Measurements from ENCODE around the gene SIDT2. TPM values are rescaled to one million over a fixed set of nuclear protein-coding genes. Genes with fewer than 3 reads are reported as not detected.
A peak's percentile ranks its signal among the peaks of the same experiment; 100 is the strongest.
"Not testable (repeated sequence)": the region's sequence is repeated elsewhere in the genome, so short reads cannot be mapped to it uniquely, and the experiment has no call there.

SIDT2 gene
- total RNA-seq, 1 donor from 2014 or later = 16.2 TPM

DNA sequence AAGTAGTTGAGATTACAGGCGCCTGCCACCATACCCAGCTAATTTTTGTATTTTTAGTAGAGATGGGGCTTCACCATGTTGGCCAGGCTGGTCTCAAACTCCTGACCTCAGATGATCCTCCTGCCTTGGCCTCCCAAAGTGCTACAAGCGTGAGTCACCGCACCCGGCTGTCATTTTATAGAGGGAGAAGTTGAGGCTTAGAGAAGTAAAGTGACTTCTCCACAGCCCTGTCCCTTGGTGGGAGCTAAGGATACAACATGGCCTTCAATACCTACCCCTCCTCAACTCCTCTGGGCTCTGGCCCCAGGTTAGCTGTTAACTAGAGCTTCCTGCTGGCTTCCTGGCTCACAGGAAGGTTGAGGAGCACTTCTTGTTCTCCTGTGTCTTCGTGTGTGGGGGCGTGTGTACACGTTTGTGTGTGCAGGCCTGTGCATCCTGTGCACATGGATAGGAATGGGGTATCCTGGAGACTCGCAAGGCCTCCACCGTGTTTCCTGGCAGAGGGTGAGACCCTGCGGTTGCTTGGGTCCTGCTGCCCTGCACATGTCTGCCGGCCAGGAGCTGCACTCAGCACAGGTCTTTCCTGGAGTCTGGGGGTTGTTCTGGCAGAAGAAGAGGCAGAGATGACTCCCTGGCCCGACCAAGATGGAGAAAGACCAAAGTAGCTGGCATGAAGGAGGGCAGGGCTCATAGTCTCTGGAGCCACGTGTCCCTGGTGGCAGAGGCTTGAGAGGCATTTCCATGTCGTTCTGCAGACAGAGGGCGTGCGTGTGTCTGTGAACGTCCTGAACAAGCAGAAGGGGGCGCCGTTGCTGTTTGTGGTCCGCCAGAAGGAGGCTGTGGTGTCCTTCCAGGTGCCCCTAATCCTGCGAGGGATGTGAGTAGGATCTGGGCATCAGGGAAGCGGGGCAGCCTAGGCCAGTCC is 2.4 kb downstream of the SIDT2 start:
- H3K27ac ChIP-seq (ENCODE audit: low read depth, low read length) = no peak overlapping the region
- H3K9ac ChIP-seq (ENCODE audit: low read depth in 1 of 3, low read length in 3 of 3) = peak overlapping the region in 1 of 3 donors; percentile 64
- H3K4me1 ChIP-seq (ENCODE audit: control insufficient read depth in 3 of 3, insufficient read depth in 3 of 3, low read length in 3 of 3) = peaks cover 27 to 36% (median 29%) of the 10 kb centered on the region in 3 donors
- no peaks in the 10 kb centered on the region for H3K27me3 ChIP-seq (ENCODE audit: control insufficient read depth in 3 of 3, insufficient read depth in 3 of 3, low read length in 3 of 3)
- H3K36me3 ChIP-seq (ENCODE audit: control insufficient read depth in 3 of 3, insufficient read depth in 3 of 3, low read length in 3 of 3) = peaks cover 24 to 28% (median 26%) of the 10 kb centered on the region in 3 donors
- H3K9me3 ChIP-seq (ENCODE audit: control insufficient read depth in 3 of 3, low read length in 3 of 3) = no peaks in the 10 kb centered on the region
- H3K4me3 ChIP-seq (ENCODE audit: low read length in 3 of 3) = peak overlapping the region; percentile 9 to 52 (median 38)

DNA sequence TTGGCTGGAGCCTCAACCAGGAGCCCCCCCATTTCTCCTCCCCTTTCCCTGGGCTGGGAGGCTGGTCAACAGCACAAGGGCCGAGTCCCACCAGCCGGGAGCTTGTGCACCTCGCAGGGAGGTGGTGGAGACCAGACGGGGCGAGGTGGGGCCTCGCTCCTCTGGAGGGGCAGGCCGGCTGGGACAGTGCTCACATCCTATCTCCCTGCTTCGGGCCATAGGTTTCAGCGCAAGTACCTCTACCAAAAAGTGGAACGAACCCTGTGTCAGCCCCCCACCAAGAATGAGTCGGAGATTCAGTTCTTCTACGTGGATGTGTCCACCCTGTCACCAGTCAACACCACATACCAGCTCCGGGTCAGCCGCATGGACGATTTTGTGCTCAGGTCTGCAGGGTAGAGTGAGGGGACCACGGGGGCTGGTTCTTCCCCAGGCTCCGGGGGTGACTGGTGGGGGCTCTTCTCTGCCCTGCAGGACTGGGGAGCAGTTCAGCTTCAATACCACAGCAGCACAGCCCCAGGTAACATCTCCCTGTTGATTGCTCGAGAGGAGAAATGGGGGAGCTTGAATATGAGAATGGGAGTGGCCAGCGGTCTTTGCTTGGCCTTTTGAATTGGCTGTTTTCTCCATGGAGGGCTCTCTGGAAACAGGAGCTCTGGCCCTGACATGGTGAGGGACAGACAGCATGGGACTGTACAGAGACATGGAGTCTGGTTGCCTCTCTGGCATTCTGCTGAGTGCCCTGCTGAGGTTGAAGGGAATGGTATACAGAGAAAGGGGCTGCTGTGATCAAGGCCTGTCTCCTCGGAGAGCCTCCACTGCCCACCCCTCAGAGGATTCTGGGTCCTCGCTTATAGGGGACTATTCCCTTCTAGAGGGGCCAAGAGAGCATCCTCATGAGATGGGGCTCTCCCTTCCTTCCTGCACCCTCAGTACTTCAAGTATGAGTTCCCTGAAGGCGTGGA is 3.3 kb downstream of the SIDT2 start:
- Histone ChIP-seq H3K9ac (ENCODE audit: low read depth in 1 of 3, low read length in 3 of 3) (no peak overlapping the region), H3K4me3 (ENCODE audit: low read length in 3 of 3) (no peak overlapping the region), H3K9me3 (ENCODE audit: control insufficient read depth in 3 of 3, low read length in 3 of 3) (no peaks in the 10 kb centered on the region), H3K27me3 (ENCODE audit: control insufficient read depth in 3 of 3, insufficient read depth in 3 of 3, low read length in 3 of 3) (no peaks in the 10 kb centered on the region), H3K4me1 (ENCODE audit: control insufficient read depth in 3 of 3, insufficient read depth in 3 of 3, low read length in 3 of 3) (peaks cover 27 to 36% (median 29%) of the 10 kb centered on the region in 3 donors), H3K27ac (ENCODE audit: low read depth, low read length) (no peak overlapping the region), H3K36me3 (ENCODE audit: control insufficient read depth in 3 of 3, insufficient read depth in 3 of 3, low read length in 3 of 3) (peaks cover 32 to 34% (median 34%) of the 10 kb centered on the region in 3 donors)

- Histone ChIP-seq H3K36me3 (ENCODE audit: control insufficient read depth in 3 of 3, insufficient read depth in 3 of 3, low read length in 3 of 3) (peaks cover 39 to 40% (median 39%) of the 10 kb centered on the region in 3 donors), H3K4me1 (ENCODE audit: control insufficient read depth in 3 of 3, insufficient read depth in 3 of 3, low read length in 3 of 3) (peaks cover 27 to 36% (median 29%) of the 10 kb centered on the region in 3 donors), H3K27ac (ENCODE audit: low read depth, low read length) (no peak overlapping the region), H3K4me3 (ENCODE audit: low read length in 3 of 3) (no peak overlapping the region), H3K9me3 (ENCODE audit: control insufficient read depth in 3 of 3, low read length in 3 of 3) (no peaks in the 10 kb centered on the region), H3K9ac (ENCODE audit: low read depth in 1 of 3, low read length in 3 of 3) (no peak overlapping the region), H3K27me3 (ENCODE audit: control insufficient read depth in 3 of 3, insufficient read depth in 3 of 3, low read length in 3 of 3) (no peaks in the 10 kb centered on the region)
Observed at GRCh38 chr11:117182551-117182935, 4.0 kb downstream of the SIDT2 start.

GRCh38 chr11:117183178-117183577 is 4.6 kb downstream of the SIDT2 start:
- H3K36me3 ChIP-seq (ENCODE audit: control insufficient read depth in 3 of 3, insufficient read depth in 3 of 3, low read length in 3 of 3) = peaks cover 43 to 47% (median 45%) of the 10 kb centered on the region in 3 donors
- not testable (repeated sequence) for H3K27ac ChIP-seq (ENCODE audit: low read depth, low read length); H3K27me3 ChIP-seq (ENCODE audit: control insufficient read depth in 3 of 3, insufficient read depth in 3 of 3, low read length in 3 of 3); H3K4me3 ChIP-seq (ENCODE audit: low read length in 3 of 3); H3K9me3 ChIP-seq (ENCODE audit: control insufficient read depth in 3 of 3, low read length in 3 of 3); H3K9ac ChIP-seq (ENCODE audit: low read depth in 1 of 3, low read length in 3 of 3)
- peaks cover 22 to 30% (median 23%) of the 10 kb centered on the region in 3 donors for H3K4me1 ChIP-seq (ENCODE audit: control insufficient read depth in 3 of 3, insufficient read depth in 3 of 3, low read length in 3 of 3)

DNA sequence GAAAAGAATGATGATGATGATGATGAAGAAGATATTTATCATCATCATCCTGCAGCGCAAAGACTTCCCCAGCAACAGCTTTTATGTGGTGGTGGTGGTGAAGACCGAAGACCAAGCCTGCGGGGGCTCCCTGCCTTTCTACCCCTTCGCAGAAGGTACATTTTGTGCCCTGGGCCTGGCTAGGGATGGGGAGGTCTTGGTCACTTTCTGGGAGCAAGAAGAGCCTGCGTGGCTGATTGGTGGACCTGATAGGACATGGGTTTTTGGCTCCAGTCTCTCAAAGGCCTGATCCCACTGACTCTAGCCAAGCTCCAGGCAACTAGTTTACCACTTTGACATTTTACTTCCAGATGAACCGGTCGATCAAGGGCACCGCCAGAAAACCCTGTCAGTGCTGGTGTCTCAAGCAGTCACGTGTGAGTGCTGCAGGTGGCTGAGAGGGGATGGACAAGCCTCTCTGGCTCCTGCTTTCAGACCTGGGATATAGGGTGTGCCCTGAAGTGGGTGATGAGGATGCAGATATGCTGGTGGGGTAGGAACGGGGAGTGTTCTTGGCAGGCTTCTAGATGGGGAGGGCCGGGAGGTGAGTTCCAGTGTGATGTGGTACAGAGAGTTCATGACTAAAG is 5.3 kb downstream of the SIDT2 start:
- H3K36me3 ChIP-seq (ENCODE audit: control insufficient read depth in 3 of 3, insufficient read depth in 3 of 3, low read length in 3 of 3) = peaks cover 49 to 53% (median 50%) of the 10 kb centered on the region in 3 donors
- H3K4me3 ChIP-seq (ENCODE audit: low read length in 3 of 3) = no peak overlapping the region
- peaks cover 20 to 24% (median 21%) of the 10 kb centered on the region in 3 donors for H3K4me1 ChIP-seq (ENCODE audit: control insufficient read depth in 3 of 3, insufficient read depth in 3 of 3, low read length in 3 of 3)
- H3K9ac ChIP-seq (ENCODE audit: low read depth in 1 of 3, low read length in 3 of 3) = no peak overlapping the region
- no peak overlapping the region for H3K27ac ChIP-seq (ENCODE audit: low read depth, low read length)
- no peaks in the 10 kb centered on the region for H3K27me3 ChIP-seq (ENCODE audit: control insufficient read depth in 3 of 3, insufficient read depth in 3 of 3, low read length in 3 of 3)
- no peaks in the 10 kb centered on the region for H3K9me3 ChIP-seq (ENCODE audit: control insufficient read depth in 3 of 3, low read length in 3 of 3)

DNA sequence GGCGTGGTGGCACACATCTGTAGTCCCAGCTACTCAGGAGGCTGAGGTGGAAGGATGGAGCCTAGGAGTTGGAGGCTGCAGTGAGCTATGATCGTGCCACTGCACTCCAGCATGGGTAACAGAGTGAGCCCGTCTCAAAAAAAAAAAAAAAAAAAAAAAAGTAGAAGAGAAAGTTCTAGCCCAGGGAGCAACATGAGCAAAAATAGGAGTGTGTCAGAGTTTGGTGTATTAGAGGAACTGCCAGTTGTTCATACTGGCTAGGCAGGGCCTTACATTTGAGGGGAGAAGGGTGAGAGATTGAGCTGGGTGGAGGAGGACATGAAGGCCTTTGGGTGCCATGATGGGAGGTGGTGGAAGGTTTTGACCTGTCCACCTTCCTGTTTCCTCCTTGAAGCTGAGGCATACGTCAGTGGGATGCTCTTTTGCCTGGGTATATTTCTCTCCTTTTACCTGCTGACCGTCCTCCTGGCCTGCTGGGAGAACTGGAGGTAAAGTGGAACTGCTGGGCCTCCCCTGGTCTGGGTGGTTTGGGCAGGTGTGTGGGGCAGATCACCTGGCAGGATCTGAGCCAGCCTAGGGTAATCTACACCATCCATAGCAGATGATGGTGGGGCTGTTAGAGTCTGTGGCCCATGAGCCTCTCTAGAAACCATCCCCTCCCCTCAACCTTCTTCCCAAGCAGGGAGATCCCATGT is 7.3 kb downstream of the SIDT2 start:
- Histone ChIP-seq H3K9ac (ENCODE audit: low read depth in 1 of 3, low read length in 3 of 3) (no peak overlapping the region), H3K4me1 (ENCODE audit: control insufficient read depth in 3 of 3, insufficient read depth in 3 of 3, low read length in 3 of 3) (peaks cover 7 to 9% (median 7%) of the 10 kb centered on the region in 3 donors), H3K9me3 (ENCODE audit: control insufficient read depth in 3 of 3, low read length in 3 of 3) (no peaks in the 10 kb centered on the region), H3K27ac (ENCODE audit: low read depth, low read length) (peak overlapping the region; percentile 28), H3K36me3 (ENCODE audit: control insufficient read depth in 3 of 3, insufficient read depth in 3 of 3, low read length in 3 of 3) (peaks cover 68 to 73% (median 70%) of the 10 kb centered on the region in 3 donors), H3K27me3 (ENCODE audit: control insufficient read depth in 3 of 3, insufficient read depth in 3 of 3, low read length in 3 of 3) (no peaks in the 10 kb centered on the region), H3K4me3 (ENCODE audit: low read length in 3 of 3) (no peak overlapping the region)

DNA sequence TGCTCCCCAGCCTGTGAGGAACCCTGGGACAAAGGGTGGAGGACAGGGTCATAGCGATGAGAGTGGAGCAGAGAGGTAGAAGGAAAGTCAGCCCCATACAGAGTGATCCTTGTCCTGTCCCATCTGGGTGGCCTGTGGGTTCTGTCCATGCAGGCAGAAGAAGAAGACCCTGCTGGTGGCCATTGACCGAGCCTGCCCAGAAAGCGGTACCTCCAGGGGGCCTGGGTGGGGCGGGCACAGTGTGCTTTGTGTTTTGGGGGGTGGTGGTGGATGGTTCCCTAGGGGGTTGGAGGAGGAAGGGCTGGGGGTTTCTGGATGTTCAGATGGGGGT is 7.9 kb downstream of the SIDT2 start:
- H3K9me3 ChIP-seq (ENCODE audit: control insufficient read depth in 3 of 3, low read length in 3 of 3) = no peaks in the 10 kb centered on the region
- H3K9ac ChIP-seq (ENCODE audit: low read depth in 1 of 3, low read length in 3 of 3) = no peak overlapping the region
- peaks cover 66 to 75% (median 70%) of the 10 kb centered on the region in 3 donors for H3K36me3 ChIP-seq (ENCODE audit: control insufficient read depth in 3 of 3, insufficient read depth in 3 of 3, low read length in 3 of 3)
- no peak overlapping the region for H3K4me3 ChIP-seq (ENCODE audit: low read length in 3 of 3)
- no peaks in the 10 kb centered on the region for H3K27me3 ChIP-seq (ENCODE audit: control insufficient read depth in 3 of 3, insufficient read depth in 3 of 3, low read length in 3 of 3)
- peak overlapping the region; percentile 28 for H3K27ac ChIP-seq (ENCODE audit: low read depth, low read length)
- H3K4me1 ChIP-seq (ENCODE audit: control insufficient read depth in 3 of 3, insufficient read depth in 3 of 3, low read length in 3 of 3) = peaks cover 2 to 4% (median 2%) of the 10 kb centered on the region in 3 donors

GRCh38 chr11:117187007-117187406 is 8.5 kb downstream of the SIDT2 start:
- Histone ChIP-seq H3K36me3 (ENCODE audit: control insufficient read depth in 3 of 3, insufficient read depth in 3 of 3, low read length in 3 of 3) (peaks cover 67 to 78% (median 74%) of the 10 kb centered on the region in 3 donors), H3K4me1 (ENCODE audit: control insufficient read depth in 3 of 3, insufficient read depth in 3 of 3, low read length in 3 of 3) (peaks cover 0 to 2% (median 0%) of the 10 kb centered on the region in 3 donors), H3K9me3 (ENCODE audit: control insufficient read depth in 3 of 3, low read length in 3 of 3) (no peaks in the 10 kb centered on the region), H3K9ac (ENCODE audit: low read depth in 1 of 3, low read length in 3 of 3) (no peak overlapping the region), H3K4me3 (ENCODE audit: low read length in 3 of 3) (no peak overlapping the region), H3K27ac (ENCODE audit: low read depth, low read length) (no peak overlapping the region), H3K27me3 (ENCODE audit: control insufficient read depth in 3 of 3, insufficient read depth in 3 of 3, low read length in 3 of 3) (no peaks in the 10 kb centered on the region)

DNA sequence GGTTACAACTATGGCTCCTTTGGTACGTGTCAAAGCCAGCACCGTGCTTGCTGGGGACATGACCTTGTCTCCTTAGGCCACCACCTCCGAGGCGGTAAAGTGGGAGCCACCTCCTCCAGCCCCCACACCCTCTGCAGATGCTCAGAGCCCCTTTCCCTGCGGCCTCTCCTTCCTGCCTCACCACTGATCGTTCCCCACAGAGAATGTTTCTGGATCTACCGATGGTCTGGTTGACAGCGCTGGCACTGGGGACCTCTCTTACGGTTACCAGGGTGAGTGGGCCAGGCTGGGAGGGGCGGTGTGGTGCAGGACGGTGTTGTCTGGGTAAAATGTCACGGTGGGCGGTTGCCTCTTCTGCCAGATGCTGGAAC is 8.9 kb downstream of the SIDT2 start:
- Histone ChIP-seq H3K27me3 (ENCODE audit: control insufficient read depth in 3 of 3, insufficient read depth in 3 of 3, low read length in 3 of 3) (no peaks in the 10 kb centered on the region), H3K36me3 (ENCODE audit: control insufficient read depth in 3 of 3, insufficient read depth in 3 of 3, low read length in 3 of 3) (peaks cover 66 to 75% (median 74%) of the 10 kb centered on the region in 3 donors), H3K27ac (ENCODE audit: low read depth, low read length) (no peak overlapping the region), H3K9ac (ENCODE audit: low read depth in 1 of 3, low read length in 3 of 3) (no peak overlapping the region), H3K9me3 (ENCODE audit: control insufficient read depth in 3 of 3, low read length in 3 of 3) (no peaks in the 10 kb centered on the region), H3K4me1 (ENCODE audit: control insufficient read depth in 3 of 3, insufficient read depth in 3 of 3, low read length in 3 of 3) (peaks cover 0 to 2% (median 0%) of the 10 kb centered on the region in 3 donors), H3K4me3 (ENCODE audit: low read length in 3 of 3) (no peak overlapping the region)

Measured in skeletal muscle tissue (tissue), 4 donors.